8988T (cell line): ENCODE measurements around the gene ZNF536.
"Not testable (repeated sequence)": the region's sequence is repeated elsewhere in the genome, so short reads cannot be mapped to it uniquely, and the experiment has no call there.

ENCODE experiments used
- DNase-seq: peaks from one replicate; pipeline ENCODE4 v3.0.0; 2011

ZNF536 gene

DNA sequence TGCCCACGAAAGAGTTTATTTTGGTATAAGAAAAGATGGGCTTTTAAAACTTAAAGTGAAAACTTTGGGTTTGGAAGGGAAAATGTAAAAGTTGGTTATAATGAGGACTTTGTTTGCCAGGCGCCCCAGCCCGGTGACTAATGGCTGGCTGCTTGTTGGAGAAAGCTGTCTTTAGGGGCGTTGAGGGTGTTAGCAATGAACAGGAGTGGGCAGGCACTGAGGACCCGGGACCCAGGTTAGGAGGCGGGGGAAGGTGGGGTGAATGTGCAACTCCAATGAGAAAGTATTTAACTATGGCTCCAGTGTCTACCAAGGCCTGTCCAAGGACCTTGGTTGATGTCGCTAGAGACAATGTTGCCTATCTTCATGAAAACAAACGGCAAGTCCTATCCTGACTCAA is 118.6 kb downstream of the ZNF536 start:
- DNase-seq: no peak

DNA sequence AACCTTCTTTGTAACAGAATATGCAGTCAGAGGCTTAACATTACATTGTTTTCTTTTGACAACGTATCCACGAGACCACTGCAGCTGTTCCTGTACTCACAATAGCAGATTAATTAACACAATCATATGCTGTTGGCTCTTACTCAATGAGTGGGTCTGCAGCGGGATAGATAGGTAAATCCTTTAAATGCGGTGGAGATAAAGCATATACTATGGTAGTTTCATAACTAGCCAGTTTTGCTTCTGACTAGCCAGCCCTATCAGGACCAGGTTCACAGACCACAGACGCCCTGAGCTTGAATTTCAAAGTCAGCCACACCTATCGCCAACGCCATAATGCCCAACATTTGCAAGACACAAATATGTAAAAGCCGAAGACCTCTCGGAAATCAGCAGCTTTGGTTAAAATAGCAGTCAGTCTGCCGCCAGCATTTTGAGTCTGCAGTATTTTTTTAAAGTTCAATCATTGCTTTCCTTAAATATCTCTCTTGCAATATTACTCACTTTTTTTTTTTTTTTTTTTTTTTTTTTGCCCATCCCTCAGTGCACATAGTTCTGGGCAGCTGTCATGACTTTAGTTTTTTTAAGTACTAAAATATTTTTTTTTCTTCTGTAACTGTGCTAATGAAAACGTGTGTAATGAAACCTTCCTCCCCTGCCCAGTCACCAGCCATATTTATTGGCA is 120.5 kb downstream of the ZNF536 start:
- DNase-seq: no peak

DNA sequence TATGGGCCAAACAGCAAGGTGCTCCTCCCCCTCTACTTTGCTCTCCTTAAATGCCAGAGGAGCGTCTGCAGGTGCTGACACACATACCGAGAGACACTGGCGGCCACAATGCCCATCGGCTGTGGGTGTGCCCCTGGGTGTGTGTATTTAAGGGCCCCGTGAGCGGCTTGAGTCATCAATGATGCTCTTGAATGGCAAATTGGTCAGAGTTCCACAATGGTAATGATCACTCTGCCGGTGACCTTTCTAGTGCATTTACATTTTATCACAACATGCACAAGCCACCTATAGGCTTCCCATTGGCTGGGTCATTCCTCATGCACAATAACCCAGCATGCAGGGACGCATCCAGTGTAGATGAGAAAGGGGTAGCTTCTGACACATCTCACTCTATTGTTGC is 124.8 kb downstream of the ZNF536 start:
- no peak for DNase-seq

DNA sequence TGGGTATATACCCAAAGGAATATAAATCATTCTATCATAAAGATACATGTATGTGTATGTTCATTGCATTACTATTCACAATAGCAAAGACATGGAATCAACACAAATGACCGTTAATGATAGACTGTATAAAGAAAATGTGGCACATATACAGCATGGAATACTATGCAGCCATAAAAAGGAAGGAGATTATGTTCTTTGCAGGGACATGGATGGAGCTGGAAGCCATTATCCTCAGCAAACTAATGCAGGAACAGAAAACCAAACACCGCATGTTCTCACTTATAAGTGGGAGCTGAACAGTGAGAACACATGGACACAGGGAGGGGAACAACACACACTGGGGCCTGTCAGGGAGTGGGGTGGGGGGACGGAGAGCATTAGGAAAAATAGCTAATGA is 125.9 kb downstream of the ZNF536 start:
- not testable (repeated sequence) for DNase-seq

DNA sequence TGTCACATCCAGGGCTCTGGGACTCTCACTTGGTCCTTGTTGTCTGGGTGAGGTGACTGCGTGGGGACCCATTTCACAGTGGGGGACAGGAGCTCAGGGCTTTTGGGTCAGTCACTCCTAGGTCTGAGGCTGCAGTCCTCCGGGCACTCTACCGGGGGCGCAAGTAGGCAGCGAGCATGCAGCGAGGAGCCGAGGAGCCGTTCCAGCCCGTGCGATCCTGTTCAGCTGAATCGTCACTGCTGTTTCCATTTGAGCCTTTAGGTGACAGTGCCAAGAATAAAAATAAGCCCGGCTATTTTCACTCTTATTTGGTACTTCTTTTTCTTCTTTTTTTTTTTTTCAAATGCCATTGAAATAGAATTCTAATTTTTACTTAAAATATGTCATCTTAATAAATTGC is 126.5 kb downstream of the ZNF536 start:
- no peak for DNase-seq

DNA sequence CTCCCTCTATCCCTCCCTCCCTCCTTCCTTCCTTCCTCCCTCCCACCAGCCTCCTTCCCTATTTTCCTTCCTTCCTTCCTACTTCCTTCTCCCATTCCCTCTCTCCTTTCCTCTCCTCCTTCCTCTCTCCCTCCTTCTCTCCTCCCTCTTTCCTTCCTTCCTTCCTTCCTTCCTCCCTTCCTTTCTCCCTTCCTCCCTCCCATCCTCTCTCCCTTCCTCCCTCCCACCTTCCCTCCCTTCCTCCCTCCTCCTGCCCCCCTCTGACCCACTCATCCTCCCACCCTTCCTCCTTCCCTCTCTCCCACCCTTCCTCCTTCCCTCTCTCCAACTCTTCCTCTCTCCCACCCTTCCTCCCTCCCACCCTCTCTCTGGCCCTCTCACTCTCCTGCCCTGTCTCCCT is 132.1 kb downstream of the ZNF536 start:
- DNase-seq: no peak

DNA sequence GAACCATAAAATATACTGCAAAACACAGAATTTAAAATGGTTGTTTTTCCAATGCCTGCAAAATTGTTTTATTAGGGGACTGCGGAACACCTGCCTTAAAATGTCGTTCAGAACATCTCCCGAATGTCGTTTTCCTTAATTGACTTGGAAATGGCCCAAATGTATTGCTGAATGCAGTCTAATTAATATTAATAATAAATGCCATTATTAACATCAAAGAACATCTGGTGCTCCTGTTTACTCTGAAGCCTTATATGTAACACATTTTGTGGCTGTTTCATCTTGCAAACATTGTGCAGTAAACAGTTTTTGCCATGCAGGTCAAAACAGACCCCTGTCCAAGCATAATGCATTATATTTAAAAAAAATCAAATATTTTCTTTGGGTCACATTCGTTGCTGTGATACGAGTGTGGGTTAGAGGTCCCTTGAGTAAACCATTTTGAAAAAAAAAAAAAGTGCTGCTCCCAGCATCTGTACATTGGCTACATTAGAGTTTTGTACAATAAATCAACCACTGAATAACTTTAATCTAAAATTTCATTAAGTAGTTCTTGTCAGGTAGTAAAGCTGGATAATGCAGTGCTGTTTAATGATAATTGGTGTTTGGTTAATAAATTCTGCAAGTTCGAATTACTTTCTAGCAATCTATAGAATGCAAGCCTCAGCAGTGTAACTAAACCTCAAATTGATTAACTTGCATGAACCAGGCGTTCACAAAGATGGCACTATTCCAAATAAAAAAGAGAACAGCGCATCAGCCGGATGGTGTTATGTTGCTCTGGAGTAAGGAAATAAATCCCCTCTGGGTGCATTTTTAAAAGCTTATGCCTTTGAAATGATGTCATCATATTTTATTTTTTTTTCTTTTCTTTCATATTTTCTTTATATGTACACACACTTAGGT is 140.2 kb downstream of the ZNF536 start:
- no peak for DNase-seq

DNA sequence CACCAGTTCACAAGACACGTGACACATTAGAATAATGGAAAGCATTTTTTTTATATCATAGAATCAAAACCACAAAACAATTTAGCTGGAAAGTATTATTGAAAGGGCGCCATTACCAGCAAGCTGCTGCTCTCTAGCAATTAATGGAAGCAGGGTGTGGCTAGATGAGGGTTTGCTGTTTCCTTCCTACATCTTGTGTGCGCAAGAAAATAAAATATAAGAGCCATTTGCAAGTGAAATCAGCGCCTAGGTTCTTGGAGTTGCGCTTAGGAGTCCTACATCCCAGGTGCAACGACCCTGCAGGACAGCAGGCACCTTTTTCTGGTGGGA is 140.9 kb downstream of the ZNF536 start:
- no peak for DNase-seq

DNA sequence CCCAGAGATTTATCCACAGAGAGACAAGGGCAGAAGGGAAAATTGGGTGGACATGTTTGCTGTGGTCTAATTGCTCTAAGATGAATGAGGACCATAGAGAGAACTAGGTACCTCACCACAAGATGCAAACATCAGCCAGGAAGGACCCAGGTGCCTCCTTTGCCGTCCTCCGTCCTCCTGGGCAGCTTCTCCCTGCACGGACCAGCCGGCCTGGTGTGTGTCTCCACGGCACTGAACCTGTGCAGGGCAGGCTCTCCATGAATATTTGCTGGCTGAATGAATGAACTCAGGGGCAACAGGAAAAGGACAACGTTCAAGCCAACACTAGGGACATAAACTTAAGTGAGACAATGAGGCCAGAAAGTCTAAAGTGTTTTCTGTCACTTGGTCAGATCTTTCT is 143.9 kb downstream of the ZNF536 start:
- DNase-seq: no peak

DNA sequence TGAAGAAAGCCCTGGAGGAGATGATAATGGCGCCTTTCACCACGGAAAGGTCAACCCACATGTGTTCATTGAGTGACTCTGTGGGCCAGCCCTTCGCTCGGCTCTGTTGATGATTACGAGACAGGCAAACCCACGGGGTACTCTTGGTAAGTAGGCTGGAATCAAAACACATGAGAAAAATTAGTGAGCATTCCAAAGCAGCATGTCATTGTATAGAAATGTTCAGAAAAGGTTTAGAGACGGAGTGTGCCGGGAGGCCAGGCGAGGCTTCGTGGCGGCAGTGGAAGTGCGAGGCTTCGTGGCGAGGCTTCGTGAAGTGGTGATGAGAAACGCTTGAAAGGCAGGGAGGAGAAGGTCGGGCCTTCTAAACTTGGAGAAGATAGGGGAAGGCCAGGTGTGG is 144.3 kb downstream of the ZNF536 start:
- no peak for DNase-seq

DNA sequence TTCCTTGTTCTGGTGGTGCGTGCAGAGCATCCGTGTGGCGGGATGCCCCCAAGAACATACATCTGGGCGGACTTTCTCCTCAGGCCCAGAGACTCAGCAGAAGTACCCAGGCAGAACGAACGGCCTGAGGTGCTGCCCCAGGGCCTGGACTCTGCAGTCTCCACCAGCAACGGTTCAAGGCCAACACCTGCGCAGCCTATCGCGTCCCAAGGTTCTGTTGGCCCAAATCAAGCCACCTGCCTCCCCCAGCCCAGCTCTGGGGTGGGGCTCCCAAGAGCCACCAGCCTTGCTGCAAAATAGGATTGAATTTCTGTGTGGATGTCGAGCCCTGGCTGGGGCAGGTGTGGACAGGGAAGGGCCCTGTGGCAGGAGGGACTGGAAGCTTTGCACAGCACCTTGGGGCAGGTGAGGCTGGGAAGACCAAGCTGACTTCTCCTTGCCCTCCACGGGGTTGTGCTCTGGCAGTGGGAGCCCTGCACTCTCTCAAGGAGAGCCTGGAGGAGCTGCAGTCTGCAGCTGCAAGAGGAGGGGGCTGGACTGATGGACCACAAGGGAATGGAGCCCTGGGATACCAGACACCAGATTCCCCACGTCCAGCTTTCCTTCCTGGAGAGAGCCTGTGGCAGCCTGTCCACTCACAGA is 146.9 kb downstream of the ZNF536 start:
- no peak for DNase-seq

DNA sequence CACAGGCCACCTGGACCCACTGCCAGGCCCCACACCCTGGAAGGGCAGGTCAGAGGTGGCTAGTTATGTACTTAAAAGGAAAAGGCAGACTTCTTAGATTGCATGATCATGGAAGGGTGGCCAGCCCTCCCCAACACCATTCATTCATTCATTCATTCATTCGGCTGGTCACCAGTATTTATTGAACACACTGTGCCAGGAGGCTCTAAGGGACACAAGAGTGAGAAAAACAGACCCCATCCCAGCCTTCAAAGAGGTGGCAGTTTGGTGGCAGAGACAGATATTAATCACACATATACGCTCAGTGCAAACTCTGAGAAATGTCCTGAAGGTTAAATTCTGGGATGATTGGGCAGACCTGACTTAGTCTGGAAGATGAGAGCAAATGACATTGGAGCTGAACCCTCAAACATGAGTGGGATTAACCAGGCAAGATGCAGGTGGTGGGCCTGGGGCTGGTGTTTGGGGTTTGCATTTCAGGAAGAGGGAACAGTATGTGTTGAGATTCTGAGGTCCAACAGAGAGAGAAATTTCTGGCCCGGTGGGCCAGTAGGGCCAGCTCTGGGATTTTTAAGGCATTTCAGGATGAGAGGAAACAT is 147.5 kb downstream of the ZNF536 start:
- no peak for DNase-seq

DNA sequence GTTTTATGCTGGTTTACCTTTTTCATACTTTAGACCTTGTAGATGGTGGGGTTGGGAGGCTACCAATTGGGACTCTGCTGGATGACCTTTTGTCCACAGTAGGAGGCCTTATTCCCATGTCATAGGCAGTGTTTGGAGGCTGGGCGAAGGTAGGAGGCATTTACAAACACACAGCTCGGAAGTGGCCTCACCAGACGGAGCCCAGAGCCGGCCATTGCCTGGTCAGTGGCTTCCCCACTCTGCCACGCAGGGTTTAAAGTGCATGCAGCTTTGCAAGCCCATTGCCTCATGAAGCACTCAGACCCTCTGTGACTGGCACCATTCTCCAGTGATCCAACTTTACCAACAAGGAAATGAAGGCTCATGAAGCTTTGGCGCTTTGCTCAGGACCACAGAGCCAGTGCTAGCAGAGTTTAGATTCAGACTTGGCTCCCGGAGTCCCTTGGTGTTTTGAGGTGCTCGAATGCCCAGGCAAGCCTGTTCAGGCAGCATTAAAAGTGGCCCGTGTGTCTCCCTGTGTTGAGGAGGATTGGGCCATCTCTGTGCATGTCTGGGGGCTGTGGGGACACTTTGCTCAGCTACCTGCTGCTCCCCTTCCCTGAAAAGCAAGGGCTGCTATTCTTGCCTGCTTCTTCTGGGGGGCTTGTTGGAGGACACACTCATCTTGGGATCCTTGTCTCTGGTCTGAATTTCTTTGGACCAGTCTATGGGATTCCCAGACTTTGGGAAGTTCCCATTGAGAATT is 148.7 kb downstream of the ZNF536 start:
- no peak for DNase-seq

DNA sequence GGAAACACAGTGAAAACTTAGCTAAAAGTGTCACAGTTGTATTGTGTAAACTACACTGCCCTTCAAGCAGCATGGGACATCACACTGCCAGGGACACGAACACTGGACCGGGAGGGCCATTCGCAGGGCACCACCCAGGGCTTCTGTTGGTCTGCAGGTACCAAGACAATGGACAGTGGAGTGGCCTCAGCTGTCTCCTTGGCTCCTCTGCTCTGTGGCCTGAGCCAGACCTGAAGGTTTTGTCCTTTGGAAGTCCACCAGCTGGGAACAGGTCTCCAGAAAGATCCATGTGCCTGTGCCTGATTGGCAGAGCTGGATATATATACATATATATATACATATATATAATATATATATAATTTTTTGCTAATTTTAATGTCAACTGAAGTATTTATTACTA is 149.8 kb downstream of the ZNF536 start:
- DNase-seq: no peak

DNA sequence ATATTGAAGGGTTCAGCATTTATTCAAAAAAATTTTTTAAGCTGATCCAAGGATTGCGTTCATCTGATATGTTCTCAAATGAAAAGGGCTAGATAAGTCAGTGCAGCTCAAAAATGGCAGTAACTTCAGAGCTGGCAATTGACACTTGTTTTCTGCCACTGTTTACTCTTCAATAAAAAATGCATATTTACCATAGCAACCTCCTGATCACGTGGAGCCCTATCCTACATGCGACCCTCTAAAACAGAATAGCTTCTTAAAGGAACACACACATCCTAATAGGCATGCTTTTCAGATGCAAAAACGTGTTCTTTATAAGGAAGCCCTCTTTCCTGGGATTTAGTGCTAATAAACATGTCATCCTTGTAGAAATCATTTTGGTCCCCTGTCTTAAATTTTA is 150.2 kb downstream of the ZNF536 start:
- no peak for DNase-seq

DNA sequence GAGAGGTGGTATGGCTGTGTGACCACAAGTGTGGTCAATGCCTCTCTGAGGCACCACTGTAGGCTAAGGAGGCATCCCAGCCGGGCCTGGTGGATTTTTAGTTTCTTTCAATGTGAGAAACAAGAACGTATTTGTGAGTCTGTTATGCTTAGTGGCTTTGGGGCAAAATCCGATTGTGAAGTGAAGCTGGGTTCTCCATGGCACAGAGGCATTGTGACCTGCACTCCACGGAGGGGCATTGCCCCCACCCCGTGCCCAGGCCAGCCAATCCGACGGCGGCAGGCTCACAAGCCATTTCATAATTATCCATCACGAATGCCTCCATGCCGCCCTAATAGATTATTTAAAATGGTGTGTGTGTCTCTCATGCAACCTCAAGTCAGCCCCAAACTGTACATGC is 151.6 kb downstream of the ZNF536 start:
- DNase-seq: no peak

DNA sequence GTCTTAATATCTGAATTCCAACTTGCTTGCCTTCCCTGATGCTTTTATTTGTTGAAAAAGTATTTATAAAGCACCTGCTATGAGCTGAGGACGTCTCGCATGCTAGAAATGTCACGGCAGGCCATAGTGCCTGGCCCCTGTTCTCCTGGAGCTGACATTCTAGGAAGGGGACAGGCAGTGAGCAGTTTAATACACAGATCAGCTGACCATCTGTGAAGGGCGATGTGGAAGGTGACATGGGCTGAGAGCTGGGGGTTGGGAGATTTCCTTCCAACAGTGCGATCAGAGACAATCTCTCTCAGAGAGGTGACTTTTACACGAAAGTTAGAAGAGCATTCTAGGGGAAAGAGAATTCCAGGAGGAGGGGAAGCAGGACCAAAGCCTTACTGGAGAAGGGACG is 153.2 kb downstream of the ZNF536 start:
- DNase-seq: no peak

DNA sequence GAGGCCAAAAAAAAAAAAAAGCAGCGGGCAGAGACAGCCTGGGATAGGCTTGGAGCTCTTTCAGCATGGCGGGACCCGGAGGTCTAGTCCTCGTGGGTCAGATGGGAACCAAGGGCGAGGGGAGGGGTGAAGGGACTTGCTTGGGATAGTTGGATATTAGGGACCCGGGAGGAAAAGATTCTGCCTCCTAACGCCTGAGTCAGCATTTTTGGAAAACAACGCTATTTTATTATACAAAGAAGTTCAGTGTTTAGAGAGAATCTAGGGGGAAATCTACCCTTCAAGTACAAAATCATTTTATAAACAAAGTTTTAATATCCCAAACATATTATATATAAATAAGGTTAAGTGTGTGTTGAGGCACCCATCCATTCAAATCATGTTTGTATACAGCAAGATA is 156.7 kb downstream of the ZNF536 start:
- DNase-seq: no peak

DNA sequence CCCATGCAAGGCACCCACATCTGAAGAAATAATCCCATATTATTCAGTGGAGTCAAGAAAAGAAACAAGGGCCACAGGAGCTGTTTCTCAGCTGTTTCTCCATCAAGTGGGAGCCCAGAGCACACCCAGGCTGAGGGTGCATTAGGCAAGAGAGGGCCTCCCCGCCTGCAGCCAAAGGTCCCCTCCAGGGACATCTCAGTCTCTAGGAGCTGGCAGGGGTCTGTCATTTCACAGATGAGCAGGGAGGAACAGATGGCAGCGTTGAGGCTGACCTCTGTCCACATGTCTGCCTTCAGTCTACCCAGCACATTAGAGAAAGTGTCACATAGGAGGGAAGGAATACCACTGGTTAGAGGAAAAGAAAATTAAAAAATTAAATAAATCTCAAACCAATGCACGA is 157.7 kb downstream of the ZNF536 start:
- no peak for DNase-seq

DNA sequence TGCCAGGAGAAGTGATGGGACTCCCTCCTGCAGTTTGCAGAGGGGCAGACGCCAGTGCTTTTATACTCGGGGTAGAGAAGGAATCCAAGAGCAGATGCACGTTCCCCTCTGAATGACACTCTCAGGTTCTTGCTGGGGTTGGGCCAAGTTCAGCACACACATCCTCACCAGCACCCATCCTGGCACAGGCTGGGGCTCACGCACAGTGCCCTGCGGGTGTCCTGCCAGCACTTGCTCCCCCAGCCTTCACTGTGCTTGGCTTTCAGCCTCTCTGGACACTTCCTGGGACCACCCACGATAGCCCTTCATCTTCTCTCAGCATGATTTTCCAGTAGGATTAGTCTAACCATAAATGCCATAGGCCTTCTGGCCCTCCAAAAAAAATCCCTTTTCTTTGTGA is 158.6 kb downstream of the ZNF536 start:
- no peak for DNase-seq

DNA sequence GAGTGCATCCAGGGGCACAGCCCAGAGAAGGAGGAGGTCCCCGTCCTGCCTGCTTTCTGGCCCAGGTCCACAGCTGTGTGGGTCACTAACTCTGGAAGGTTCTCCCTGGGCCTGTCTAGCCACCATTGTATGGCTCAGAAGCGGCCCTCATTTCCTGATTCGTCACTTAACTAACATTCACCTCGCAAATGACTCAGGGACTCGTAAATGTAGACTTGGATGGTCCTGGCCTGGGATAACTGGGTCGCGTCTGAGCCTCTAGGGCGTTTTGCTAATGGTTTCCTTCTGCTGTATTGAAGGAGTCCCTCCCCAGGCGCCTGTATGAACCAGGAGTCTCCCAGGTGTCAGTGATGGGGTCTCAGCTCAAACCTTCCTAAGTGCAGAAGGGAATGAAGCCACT is 162.8 kb downstream of the ZNF536 start:
- no peak for DNase-seq

DNA sequence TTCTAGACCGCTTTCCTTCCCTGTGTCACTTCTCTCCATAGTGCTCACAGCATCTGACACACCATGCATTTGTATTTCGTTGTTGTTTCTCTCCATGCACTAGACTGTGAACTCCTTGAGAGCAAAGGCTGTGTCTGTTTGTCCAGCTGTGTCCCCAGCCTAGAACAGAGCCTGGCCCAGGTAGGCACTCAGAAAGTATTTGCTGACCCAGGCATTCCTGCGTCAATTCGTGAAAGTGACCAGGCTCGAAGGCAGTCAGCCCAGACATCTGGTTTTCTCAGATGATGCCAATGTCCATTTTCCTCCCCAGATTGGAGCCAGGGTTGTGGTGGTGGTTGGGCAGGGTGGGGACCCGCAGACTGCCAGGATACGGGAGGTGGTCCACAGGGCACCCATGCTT is 164.8 kb downstream of the ZNF536 start:
- no peak for DNase-seq

DNA sequence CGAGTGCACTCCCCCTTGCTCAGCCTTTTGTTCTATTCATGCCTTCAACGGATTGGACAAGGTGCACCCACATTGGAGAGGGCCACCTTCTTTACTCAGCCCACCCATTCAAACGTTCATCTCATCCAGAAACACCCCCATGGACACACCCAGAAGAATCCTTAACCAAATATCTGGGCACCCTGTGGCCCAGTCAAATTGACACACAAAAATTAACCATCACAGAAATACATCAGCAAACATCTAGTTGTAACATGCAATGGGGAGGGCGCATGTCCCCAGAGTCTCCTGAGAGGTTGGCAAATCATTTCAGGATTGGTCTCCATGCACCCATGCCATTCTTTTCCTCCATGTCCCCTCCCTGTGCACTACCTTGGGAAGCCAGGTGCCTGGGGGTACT is 167.1 kb downstream of the ZNF536 start:
- DNase-seq: no peak
